HCT116 (cell line): Measurements from ENCODE around the gene C15orf40. TPM values are rescaled to one million over a fixed set of nuclear protein-coding genes. Genes with fewer than 3 reads are reported as not detected.
A peak's percentile ranks its signal among the peaks of the same experiment; 100 is the strongest.

Experiments
- ATAC-seq: fragments of 200-7000 bp; cut with Tn5 transposase; 2 replicates; pipeline ENCODE4 v1.9.1; 2020; ENCODE audit warnings: mild to moderate bottlenecking, moderate library complexity
- BruUV-seq: library from RNA; stranded (reverse); fragments of 400-500 nt; replicated peaks from 2 replicates; lab custom pipeline; 2021; lab: Mats Ljungman, UMichigan
- CTCF ChIA-PET: fragments of 300-600 bp; sonication (Branson Sonifier 250); formaldehyde crosslinking; loops from one replicate; lab custom pipeline; 2021; ENCODE audit warnings: antibody characterized with exemption; lab: Charles Lee
- POLR2A ChIA-PET: fragments of 300-600, 350-600 bp; sonication (Branson Sonifier 250); formaldehyde crosslinking; loops from one replicate; lab custom pipeline; 2021; ENCODE audit warnings: antibody characterized with exemption; lab: Charles Lee
- RAD21 ChIA-PET, 2 experiments: fragments of 300-600 bp; sonication (Branson Sonifier 250); formaldehyde crosslinking; loops; one replicate each; lab custom pipeline; 2023; ENCODE audit warnings: low total read pairs in 2 of 2; ENCODE audit not compliant: uncharacterized antibody in 2 of 2, unreplicated experiment in 2 of 2, low non-redundant PET in 1 of 2; lab: Charles Lee
- DNase-seq: peaks from one replicate; pipeline ENCODE4 v3.0.0-alpha.2; 2010; ENCODE audit warnings: low read depth, low spot score
- H2AFZ ChIP-seq: fragments of 200-600 bp; shearing (Covaris generic), sonication (generic); 2 replicates; pipeline ENCODE4 v1.6.1; 2017; ENCODE audit warnings: low read depth, mixed run types, mixed read lengths, antibody characterized with exemption, low read length; ENCODE audit not compliant: poor library complexity, severe bottlenecking
- H3K27ac ChIP-seq: 2 replicates; pipeline ENCODE4 v1.5.1; 2012; ENCODE audit warnings: low read depth, low read length
- H3K27me3 ChIP-seq: fragments of 200-600 bp; sonication (generic); 2 replicates; pipeline ENCODE4 v1.6.1; 2016; ENCODE audit warnings: mixed run types, low read length, mixed read lengths; ENCODE audit not compliant: insufficient read depth
- H3K36me3 ChIP-seq, 2 experiments: fragments of 200-500 bp in 1 of 2; fragments of 200-600 bp in 1 of 2; sonication (Bioruptor generic) in 1 of 2; sonication (generic) in 1 of 2; 2 replicates each; pipeline versions ENCODE4 v1.5.1 to v1.6.1; 2014 to 2016; ENCODE audit warnings: low read length in 2 of 2, inconsistent platforms in 1 of 2, mixed read lengths in 1 of 2, mixed run types in 1 of 2; ENCODE audit not compliant: insufficient read depth in 2 of 2, control insufficient read depth in 1 of 2
- H3K4me1 ChIP-seq, 2 experiments: fragments of 200-600 bp in 1 of 2; sonication (generic) in 1 of 2; 2 replicates each; pipeline versions ENCODE4 v1.5.1 to v1.6.1; 2012 to 2017; ENCODE audit warnings: low read length in 2 of 2, inconsistent platforms in 1 of 2, mild to moderate bottlenecking in 1 of 2, mixed read lengths in 1 of 2, mixed run types in 1 of 2, moderate library complexity in 1 of 2; ENCODE audit not compliant: insufficient read depth in 2 of 2, control insufficient read depth in 1 of 2
- H3K4me2 ChIP-seq: fragments of 200-600 bp; sonication (generic); 2 replicates; pipeline ENCODE4 v1.6.1; 2017; ENCODE audit warnings: mixed run types, low read length, mixed read lengths
- H3K4me3 ChIP-seq, 2 experiments: fragments of 200-600 bp in 1 of 2; sonication (generic) in 1 of 2; replicated peaks in 1 of 2; 2 replicates each; pipeline ENCODE4 v1.5.1; 2011 to 2016; ENCODE audit warnings: low read length in 2 of 2, control low read depth in 1 of 2, low read depth in 1 of 2, mild to moderate bottlenecking in 1 of 2, mixed read lengths in 1 of 2, mixed run types in 1 of 2
- H3K79me2 ChIP-seq: fragments of 200-600 bp; sonication (generic); 2 replicates; pipeline ENCODE4 v1.6.1; 2017; ENCODE audit warnings: mild to moderate bottlenecking, mixed run types, low read length, moderate library complexity, mixed read lengths; ENCODE audit not compliant: insufficient read depth
- H3K9ac ChIP-seq: fragments of 200-600 bp; sonication (generic); 2 replicates; pipeline ENCODE4 v1.6.1; 2016; ENCODE audit warnings: low read length, mixed read lengths
- H3K9me2 ChIP-seq: fragments of 200-600 bp; sonication (generic), shearing (Covaris generic); 2 replicates; pipeline ENCODE4 v1.6.1; 2017; ENCODE audit warnings: mixed run types, mild to moderate bottlenecking, moderate library complexity; ENCODE audit not compliant: insufficient read depth
- H3K9me3 ChIP-seq, 2 experiments: fragments of 200-500 bp in 1 of 2; fragments of 200-600 bp in 1 of 2; sonication (Bioruptor generic) in 1 of 2; sonication (generic) in 1 of 2; 2 replicates each; pipeline ENCODE4 v1.6.1; 2014 to 2017; ENCODE audit warnings: low read length in 2 of 2, mixed read lengths in 2 of 2, inconsistent platforms in 1 of 2, low read depth in 1 of 2, mild to moderate bottlenecking in 1 of 2, mixed run types in 1 of 2, moderate library complexity in 1 of 2; ENCODE audit not compliant: control insufficient read depth in 1 of 2, insufficient read depth in 1 of 2
- H4K20me1 ChIP-seq: fragments of 200-600 bp; sonication (generic), shearing (Covaris generic); 2 replicates; pipeline ENCODE4 v1.6.1; 2017; ENCODE audit warnings: mixed run types, mild to moderate bottlenecking, moderate library complexity; ENCODE audit not compliant: insufficient read depth
- EZH2phosphoT487 ChIP-seq: fragments of 200-600 bp; IDR thresholded peaks from 2 replicates; pipeline ENCODE4 v1.6.1; 2018; ENCODE audit warnings: antibody characterized with exemption, borderline replicate concordance
- JUND ChIP-seq: IDR thresholded peaks from 2 replicates; pipeline ENCODE4 v1.6.1; 2012
- POLR2A ChIP-seq: IDR thresholded peaks from 2 replicates; pipeline ENCODE4 v1.7.0; 2011; ENCODE audit warnings: borderline replicate concordance; ENCODE audit not compliant: insufficient read depth, insufficient read length; ENCODE audit errors: extremely low read depth
- POLR2AphosphoS5 ChIP-seq: IDR thresholded peaks from 2 replicates; pipeline ENCODE4 v1.6.1; 2011; ENCODE audit warnings: mild to moderate bottlenecking, low read depth, low read length, moderate library complexity
- RAD21 ChIP-seq: IDR thresholded peaks from 2 replicates; pipeline ENCODE4 v1.6.1; 2012; ENCODE audit warnings: low read depth, mild to moderate bottlenecking
- SIN3A ChIP-seq: IDR thresholded peaks from 2 replicates; pipeline ENCODE4 v1.6.1; 2012; ENCODE audit warnings: low read depth
- intact Hi-C: fragments of 100-400 bp; cut with micrococcal nuclease; formaldehyde crosslinking; loops from 2 replicates; pipeline ENCODE4 v1.10.0; 2022
- total RNA-seq: library from RNA; stranded (reverse); gene quantifications from one replicate; pipeline ENCODE4 v1.2.1, GENCODE V29; 2021; ENCODE audit not compliant: unreplicated experiment
- TF ChIP-seq, protein P1 (sequence below): IDR thresholded peaks from 2 replicates; pipeline ENCODE4 v1.6.1; 2012
- TF ChIP-seq, protein P2 (sequence below): IDR thresholded peaks from 2 replicates; pipeline ENCODE4 v1.6.1; 2012; ENCODE audit warnings: low read depth

The C15orf40 gene
- total RNA-seq, 1 experiment from 2014 or later, result 26.0 TPM

DNA sequence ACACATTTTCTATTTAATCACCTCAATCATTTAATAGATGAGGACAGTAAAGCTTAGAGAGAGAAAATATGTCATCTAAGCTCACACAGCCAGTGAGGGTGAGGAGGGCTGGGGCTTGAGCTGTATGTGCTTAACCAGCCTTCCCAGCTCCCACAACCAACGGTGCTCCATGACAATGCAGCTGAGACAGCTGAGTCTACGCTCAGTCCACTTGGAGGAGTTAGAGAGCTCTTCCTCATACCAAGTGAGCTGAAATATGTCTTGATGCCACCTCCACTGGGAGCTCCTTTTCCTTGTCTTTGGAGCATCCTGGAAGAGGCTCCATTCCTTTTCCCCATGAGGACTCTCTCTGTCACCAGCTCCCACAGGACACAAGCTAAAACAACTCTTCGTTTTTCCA lies 68.3 kb downstream of the C15orf40 start:
- peak; percentile 60; the same call in 1 of the 2 replicates for ATAC-seq
- Histone ChIP-seq H3K9ac (no peak overlapping the region), H3K79me2 (no peaks in the 10 kb centered on the region), H3K4me3 (no peak overlapping the region), H3K36me3 (no peaks in the 10 kb centered on the region), H3K4me1 (peaks cover 4 to 17% of the 10 kb centered on the region in 2 experiments; a peak in 3 of 4 replicates), H3K9me3 (no peaks in the 10 kb centered on the region), H4K20me1 (no peaks in the 10 kb centered on the region), H3K9me2 (no peaks in the 10 kb centered on the region), H2AFZ (no peak overlapping the region), H3K27ac (no peak overlapping the region), H3K4me2 (peak overlapping the region; percentile 54), H3K27me3 (no peaks in the 10 kb centered on the region)
- ChIA-PET POLR2A (interaction anchor here (1.2 to 1.8 kb wide), 2 partner anchors 14 to 43 kb away, joined by 3 to 5 read pairs; partner anchors contain the start of gene RAMAC), CTCF (interaction anchor here (2.2 kb wide), 1 partner anchor 94 kb away, joined by 5 read pairs; no protein-coding TSS in a partner anchor), RAD21 (no interaction called here)
- DNase-seq, result no peak
- no peak for TF ChIP-seq POLR2A
- TF ChIP-seq JUND, result no peak
- TF ChIP-seq EZH2phosphoT487, result no peak
- TF ChIP-seq, protein P1, sequence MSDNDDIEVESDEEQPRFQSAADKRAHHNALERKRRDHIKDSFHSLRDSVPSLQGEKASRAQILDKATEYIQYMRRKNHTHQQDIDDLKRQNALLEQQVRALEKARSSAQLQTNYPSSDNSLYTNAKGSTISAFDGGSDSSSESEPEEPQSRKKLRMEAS, result no peak
- TF ChIP-seq RAD21, result peak; percentile 19; the same call in 1 of the 2 replicates
- no peak for TF ChIP-seq SIN3A
- no peak for TF ChIP-seq POLR2AphosphoS5
- TF ChIP-seq, protein P2, sequence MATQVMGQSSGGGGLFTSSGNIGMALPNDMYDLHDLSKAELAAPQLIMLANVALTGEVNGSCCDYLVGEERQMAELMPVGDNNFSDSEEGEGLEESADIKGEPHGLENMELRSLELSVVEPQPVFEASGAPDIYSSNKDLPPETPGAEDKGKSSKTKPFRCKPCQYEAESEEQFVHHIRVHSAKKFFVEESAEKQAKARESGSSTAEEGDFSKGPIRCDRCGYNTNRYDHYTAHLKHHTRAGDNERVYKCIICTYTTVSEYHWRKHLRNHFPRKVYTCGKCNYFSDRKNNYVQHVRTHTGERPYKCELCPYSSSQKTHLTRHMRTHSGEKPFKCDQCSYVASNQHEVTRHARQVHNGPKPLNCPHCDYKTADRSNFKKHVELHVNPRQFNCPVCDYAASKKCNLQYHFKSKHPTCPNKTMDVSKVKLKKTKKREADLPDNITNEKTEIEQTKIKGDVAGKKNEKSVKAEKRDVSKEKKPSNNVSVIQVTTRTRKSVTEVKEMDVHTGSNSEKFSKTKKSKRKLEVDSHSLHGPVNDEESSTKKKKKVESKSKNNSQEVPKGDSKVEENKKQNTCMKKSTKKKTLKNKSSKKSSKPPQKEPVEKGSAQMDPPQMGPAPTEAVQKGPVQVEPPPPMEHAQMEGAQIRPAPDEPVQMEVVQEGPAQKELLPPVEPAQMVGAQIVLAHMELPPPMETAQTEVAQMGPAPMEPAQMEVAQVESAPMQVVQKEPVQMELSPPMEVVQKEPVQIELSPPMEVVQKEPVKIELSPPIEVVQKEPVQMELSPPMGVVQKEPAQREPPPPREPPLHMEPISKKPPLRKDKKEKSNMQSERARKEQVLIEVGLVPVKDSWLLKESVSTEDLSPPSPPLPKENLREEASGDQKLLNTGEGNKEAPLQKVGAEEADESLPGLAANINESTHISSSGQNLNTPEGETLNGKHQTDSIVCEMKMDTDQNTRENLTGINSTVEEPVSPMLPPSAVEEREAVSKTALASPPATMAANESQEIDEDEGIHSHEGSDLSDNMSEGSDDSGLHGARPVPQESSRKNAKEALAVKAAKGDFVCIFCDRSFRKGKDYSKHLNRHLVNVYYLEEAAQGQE, result no peak
- intact Hi-C loops, result no loop called here
- BruUV-seq, result no TSS peak
